WERI-Rb-1 (cell line): ENCODE measurements around the gene PRAMEF1.

ENCODE experiments used
- DNase-seq: peaks from one replicate; pipeline ENCODE4 v3.0.0-alpha.2; 2020
- H3K27ac ChIP-seq: fragments of 250-450 bp; sonication (Bioruptor Pico); 2 replicates; pipeline ENCODE4 v1.5.1; 2020; ENCODE audit warnings: mild to moderate bottlenecking, moderate library complexity
- H3K27me3 ChIP-seq: fragments of 250-450 bp; sonication (Bioruptor Pico); 2 replicates; pipeline ENCODE4 v1.5.1; 2021; ENCODE audit warnings: mild to moderate bottlenecking, low read depth, moderate library complexity; ENCODE audit not compliant: insufficient read depth, severe bottlenecking
- H3K36me3 ChIP-seq: fragments of 250-450 bp; sonication (Bioruptor Pico); 2 replicates; pipeline ENCODE4 v1.5.1; 2020; ENCODE audit warnings: mild to moderate bottlenecking, moderate library complexity
- H3K4me3 ChIP-seq: 2 replicates; pipeline ENCODE4 v1.5.1; 2011; ENCODE audit warnings: low read depth, mild to moderate bottlenecking, control low read depth, low read length
- H3K9me3 ChIP-seq: fragments of 250-450 bp; sonication (Bioruptor Pico); 2 replicates; pipeline ENCODE4 v1.5.1; 2021; ENCODE audit warnings: mild to moderate bottlenecking, moderate library complexity; ENCODE audit not compliant: severe bottlenecking
- CTCF ChIP-seq: IDR thresholded peaks from 2 replicates; pipeline ENCODE4 v1.5.1; 2011; ENCODE audit warnings: low read depth, mild to moderate bottlenecking, control low read depth, inconsistent platforms, low read length

PRAMEF1 gene

GRCh38 chr1:12772520-12772919, 18.7 kb upstream of the PRAMEF1 start:
- H3K9me3 ChIP-seq: no peaks in the 10 kb centered on the region
- H3K27me3 ChIP-seq: peaks cover 86% of the 10 kb centered on the region
- no peak overlapping the region for H3K4me3 ChIP-seq

GRCh38 chr1:12773438-12773837, 17.8 kb upstream of the PRAMEF1 start, which contains the start of gene PRAMEF12:
Gene PRAMEF12, plus strand, starts transcription at chr1:12773738. Its CDS starts 1,130 bp downstream, at chr1:12774868.
- H3K9me3 ChIP-seq: no peaks in the 10 kb centered on the region
- DNase-seq: no peak
- no peak within 1 kb of the TSS for H3K27ac ChIP-seq
- H3K4me3 ChIP-seq: no peak within 1 kb of the TSS
- H3K36me3 ChIP-seq: no peaks in the 10 kb centered on the region
- H3K27me3 ChIP-seq: peaks cover 89% of the 10 kb centered on the region
- no peak for TF ChIP-seq CTCF

More at GRCh38 chr1:12772520-12772919, 18.7 kb upstream of the PRAMEF1 start:
- DNase-seq: no peak
- H3K36me3 ChIP-seq: no peaks in the 10 kb centered on the region
- H3K27ac ChIP-seq: no peak overlapping the region
- TF ChIP-seq CTCF: no peak

- Histone ChIP-seq H3K27ac (no peak overlapping the region), H3K36me3 (no peaks in the 10 kb centered on the region), H3K27me3 (peaks cover 91% of the 10 kb centered on the region), H3K4me3 (no peak overlapping the region), H3K9me3 (no peaks in the 10 kb centered on the region)
- no peak for DNase-seq
- no peak for TF ChIP-seq CTCF
These were observed 16.3 kb upstream of the PRAMEF1 start for GRCh38 chr1:12774801-12775345.

GRCh38 chr1:12775443-12775842, 15.8 kb upstream of the PRAMEF1 start:
- peaks cover 89% of the 10 kb centered on the region for H3K27me3 ChIP-seq
- H3K36me3 ChIP-seq: no peaks in the 10 kb centered on the region
- no peaks in the 10 kb centered on the region for H3K9me3 ChIP-seq
- no peak for DNase-seq
- TF ChIP-seq CTCF: no peak
- H3K4me3 ChIP-seq: no peak overlapping the region
- H3K27ac ChIP-seq: no peak overlapping the region

GRCh38 chr1:12776801-12777557, 14.2 kb upstream of the PRAMEF1 start:
- H3K27me3 ChIP-seq: peaks cover 74% of the 10 kb centered on the region
- no peak for DNase-seq

More at GRCh38 chr1:12776801-12777557, 14.2 kb upstream of the PRAMEF1 start:
- TF ChIP-seq CTCF: no peak
- Histone ChIP-seq H3K36me3 (no peaks in the 10 kb centered on the region), H3K27ac (no peak overlapping the region), H3K4me3 (no peak overlapping the region), H3K9me3 (no peaks in the 10 kb centered on the region)
